ENCODE results near the gene AKR1C2. TPM values are rescaled to one million over a fixed set of nuclear protein-coding genes. Genes with fewer than 3 reads are reported as not detected.

AKR1C2 gene
- total and polyA plus RNA-seq, 9 of the 15 experiments (the other 6 are each of a cell fraction or from before 2014, with no cell fraction given) = 13.8 to 74.0 (median 30.5) TPM

DNA sequence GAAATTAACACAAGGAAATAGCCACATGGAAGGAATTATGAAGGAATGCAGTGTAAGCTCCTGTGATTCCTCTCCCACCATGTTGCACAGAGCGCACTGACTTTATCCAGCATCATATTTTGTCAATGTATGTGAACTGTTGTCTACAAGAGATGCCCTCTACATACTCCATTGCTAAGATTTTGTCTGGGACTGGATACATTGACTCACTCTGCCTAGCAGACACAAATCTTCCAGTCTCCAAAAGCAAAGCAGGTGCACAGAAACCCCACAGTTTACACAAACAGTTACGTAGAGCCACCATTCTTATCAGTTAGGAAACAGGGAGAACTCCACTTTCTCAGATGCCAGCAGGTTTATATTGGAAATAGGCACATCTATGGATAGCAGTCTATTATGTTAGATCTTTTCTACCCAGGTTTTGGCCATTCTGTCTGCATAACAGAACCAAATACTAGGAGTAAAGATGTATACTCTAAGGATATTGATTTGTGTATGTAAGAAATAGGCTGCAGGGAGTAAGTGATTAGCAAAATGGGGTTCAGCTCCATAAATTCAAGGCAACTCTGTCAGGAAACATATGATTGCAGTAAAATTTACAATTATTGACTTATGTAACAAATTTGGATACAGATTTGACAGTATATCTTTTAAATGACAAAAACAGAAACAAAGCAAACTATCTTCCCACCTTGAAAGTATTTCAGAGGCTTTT, 1.5 kb downstream of the AKR1C2 start:
- peak in 2 of 4 experiments; percentile 11 to 15 for DNase-seq (ENCODE audit: extremely low read depth in 1 of 4, low spot score in 3 of 4)
- Histone ChIP-seq H3K36me3 (ENCODE audit: control insufficient read depth, insufficient read depth, low read length) (no peaks in the 10 kb centered on the region), H2AFZ (ENCODE audit: low read depth, low read length) (no peak overlapping the region; the same call in 1 of the 2 replicates), H4K20me1 (replicated peaks; ENCODE audit: control insufficient read depth, insufficient read depth, low read length) (no peaks in the 10 kb centered on the region), H3K9me3 (replicated peaks; ENCODE audit: control insufficient read depth, insufficient read depth, low read depth, low read length) (no peaks in the 10 kb centered on the region), H3K79me2 (ENCODE audit: control insufficient read depth, insufficient read depth, low read length) (no peaks in the 10 kb centered on the region), H3K4me1 (replicated peaks in 1 of 2; ENCODE audit: control insufficient read depth in 2 of 2, insufficient read depth in 2 of 2, low read length in 2 of 2) (peaks cover 0 to 2% of the 10 kb centered on the region in 2 experiments; a peak in 2 of 5 replicates), H3K27ac (ENCODE audit: extremely low read depth, low read depth, low read length) (no peak overlapping the region), H3K4me3 (no peak overlapping the region), H3K4me2 (ENCODE audit: insufficient read depth, low read length) (peak overlapping the region; percentile 40), H3K9me1 (ENCODE audit: control insufficient read depth, insufficient read depth, low read length) (no peaks in the 10 kb centered on the region), H3K9ac (ENCODE audit: insufficient read depth in 1 of 2, low read depth in 2 of 2, low read length in 2 of 2) (no peak overlapping the region; a peak in 1 of 4 replicates), H3K27me3 (ENCODE audit: control insufficient read depth in 2 of 2, insufficient read depth in 2 of 2, low read length in 2 of 2) (no peaks in the 10 kb centered on the region)
- ChIA-PET POLR2A (interaction anchor here (0.7 kb wide), 1 partner anchor 843 kb away, joined by 3 read pairs; no protein-coding TSS in a partner anchor), CTCF (ENCODE audit: low intra/inter-chr PET ratio) (no interaction called here)
- peak; percentile 9; the same call in 1 of the 3 replicates for ATAC-seq
- FAIRE-seq = no peak
- BruUV-seq (replicated peaks) = no TSS peak
- in situ Hi-C loops (cut with MboI) (no loop called here), intact Hi-C loops (cut with micrococcal nuclease) (no loop called here)
- WGBS (ENCODE audit: insufficient coverage, low coverage, missing lambda C conversion rate) = 66% methylated on average over 2 of the region's 2 CpGs
- no peak for TF ChIP-seq RBM34 (IDR thresholded peaks at IDR 0.05; ENCODE audit: borderline replicate concordance, insufficient read depth, low read length)
- 0 out of 2 replicates have a peak, but pooled peaks have one; percentile 10 for TF ChIP-seq RBFOX2 (IDR thresholded peaks at IDR 0.05; ENCODE audit: low read depth, low read length)
- TF ChIP-seq CBFA2T3 (IDR thresholded peaks at IDR 0.05) = 0 out of 2 replicates have a peak, but pooled peaks have one; percentile 18

DNA sequence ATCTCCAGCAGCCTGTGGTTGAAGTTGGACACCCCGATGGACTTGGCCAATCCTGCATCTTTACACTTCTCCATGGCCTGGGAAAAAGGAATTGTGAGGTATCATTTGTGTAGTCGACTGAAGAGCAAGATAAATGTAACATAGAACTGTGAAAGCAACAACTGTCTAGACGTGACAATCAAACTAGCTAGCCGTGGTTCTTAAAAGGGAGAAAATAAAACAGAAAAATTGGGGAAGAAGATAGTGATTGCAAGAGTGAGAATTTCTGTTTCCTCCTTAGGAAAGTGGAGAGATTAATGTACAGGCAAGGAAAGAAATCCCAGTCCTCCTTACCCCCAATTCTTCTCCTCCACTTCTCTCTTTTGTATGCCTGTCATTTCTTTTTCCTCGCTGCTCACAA, 5.0 kb downstream of the AKR1C2 start:
- H3K9ac ChIP-seq (ENCODE audit: insufficient read depth in 1 of 2, low read depth in 2 of 2, low read length in 2 of 2) = no peak overlapping the region
- no peaks in the 10 kb centered on the region for H3K9me1 ChIP-seq (ENCODE audit: control insufficient read depth, insufficient read depth, low read length)
- no TSS peak for BruUV-seq (replicated peaks)
- H3K79me2 ChIP-seq (ENCODE audit: control insufficient read depth, insufficient read depth, low read length) = no peaks in the 10 kb centered on the region
- peaks cover 0 to 2% of the 10 kb centered on the region in 2 experiments; a peak in 2 of 5 replicates for H3K4me1 ChIP-seq (replicated peaks in 1 of 2; ENCODE audit: control insufficient read depth in 2 of 2, insufficient read depth in 2 of 2, low read length in 2 of 2)
- FAIRE-seq (no peak), DNase-seq (ENCODE audit: extremely low read depth in 1 of 4, low spot score in 3 of 4) (no peak), ATAC-seq (no peak)
- no peaks in the 10 kb centered on the region for H4K20me1 ChIP-seq (replicated peaks; ENCODE audit: control insufficient read depth, insufficient read depth, low read length)
- CTCF ChIA-PET (ENCODE audit: low intra/inter-chr PET ratio) = no interaction called here
- no peak overlapping the region for H2AFZ ChIP-seq (ENCODE audit: low read depth, low read length)
- 65% methylated on average over 5 of the region's 5 CpGs for WGBS (ENCODE audit: insufficient coverage, low coverage, missing lambda C conversion rate)
- in situ Hi-C loops (cut with MboI) (no loop called here), intact Hi-C loops (cut with micrococcal nuclease) (no loop called here)
- no peaks in the 10 kb centered on the region for H3K9me3 ChIP-seq (replicated peaks; ENCODE audit: control insufficient read depth, insufficient read depth, low read depth, low read length)
- H3K27ac ChIP-seq (ENCODE audit: extremely low read depth, low read depth, low read length) = no peak overlapping the region
- H3K36me3 ChIP-seq (ENCODE audit: control insufficient read depth, insufficient read depth, low read length) = no peaks in the 10 kb centered on the region
- no peaks in the 10 kb centered on the region for H3K27me3 ChIP-seq (ENCODE audit: control insufficient read depth in 2 of 2, insufficient read depth in 2 of 2, low read length in 2 of 2)
- H3K4me3 ChIP-seq = no peak overlapping the region
- no peak overlapping the region for H3K4me2 ChIP-seq (ENCODE audit: insufficient read depth, low read length)
- POLR2A ChIA-PET = no interaction called here
- TF ChIP-seq, protein P1, sequence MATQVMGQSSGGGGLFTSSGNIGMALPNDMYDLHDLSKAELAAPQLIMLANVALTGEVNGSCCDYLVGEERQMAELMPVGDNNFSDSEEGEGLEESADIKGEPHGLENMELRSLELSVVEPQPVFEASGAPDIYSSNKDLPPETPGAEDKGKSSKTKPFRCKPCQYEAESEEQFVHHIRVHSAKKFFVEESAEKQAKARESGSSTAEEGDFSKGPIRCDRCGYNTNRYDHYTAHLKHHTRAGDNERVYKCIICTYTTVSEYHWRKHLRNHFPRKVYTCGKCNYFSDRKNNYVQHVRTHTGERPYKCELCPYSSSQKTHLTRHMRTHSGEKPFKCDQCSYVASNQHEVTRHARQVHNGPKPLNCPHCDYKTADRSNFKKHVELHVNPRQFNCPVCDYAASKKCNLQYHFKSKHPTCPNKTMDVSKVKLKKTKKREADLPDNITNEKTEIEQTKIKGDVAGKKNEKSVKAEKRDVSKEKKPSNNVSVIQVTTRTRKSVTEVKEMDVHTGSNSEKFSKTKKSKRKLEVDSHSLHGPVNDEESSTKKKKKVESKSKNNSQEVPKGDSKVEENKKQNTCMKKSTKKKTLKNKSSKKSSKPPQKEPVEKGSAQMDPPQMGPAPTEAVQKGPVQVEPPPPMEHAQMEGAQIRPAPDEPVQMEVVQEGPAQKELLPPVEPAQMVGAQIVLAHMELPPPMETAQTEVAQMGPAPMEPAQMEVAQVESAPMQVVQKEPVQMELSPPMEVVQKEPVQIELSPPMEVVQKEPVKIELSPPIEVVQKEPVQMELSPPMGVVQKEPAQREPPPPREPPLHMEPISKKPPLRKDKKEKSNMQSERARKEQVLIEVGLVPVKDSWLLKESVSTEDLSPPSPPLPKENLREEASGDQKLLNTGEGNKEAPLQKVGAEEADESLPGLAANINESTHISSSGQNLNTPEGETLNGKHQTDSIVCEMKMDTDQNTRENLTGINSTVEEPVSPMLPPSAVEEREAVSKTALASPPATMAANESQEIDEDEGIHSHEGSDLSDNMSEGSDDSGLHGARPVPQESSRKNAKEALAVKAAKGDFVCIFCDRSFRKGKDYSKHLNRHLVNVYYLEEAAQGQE (IDR thresholded peaks at IDR 0.05; ENCODE audit: borderline replicate concordance) = no peak
- TF ChIP-seq, protein P1 (CRISPR knock-in tag; IDR thresholded peaks at IDR 0.05; ENCODE audit: low read depth) = no peak

Measured in K562 (cell line).